SK-N-SH (cell line): ENCODE results near the gene NPFF. TPM values are rescaled to one million over a fixed set of nuclear protein-coding genes. Genes with fewer than 3 reads are reported as not detected.
A peak's percentile ranks its signal among the peaks of the same experiment; 100 is the strongest.

Experiments
- CTCF ChIA-PET: fragments of 300-600, 350-600 bp; formaldehyde crosslinking; extraction: SDS; loops from one replicate; lab custom pipeline; 2021; lab: Yijun Ruan, JAX
- POLR2A ChIA-PET: fragments of 350-600 bp; sonication (Branson Sonifier 250); formaldehyde crosslinking; extraction: SDS; loops from one replicate; lab custom pipeline; 2020; ENCODE audit warnings: antibody characterized with exemption, inconsistent platforms; lab: Yijun Ruan, JAX
- DNase-seq: peaks from one replicate; pipeline ENCODE4 v3.0.0; 2012
- H2AFZ ChIP-seq: fragments of 200-600 bp; sonication (generic); 2 replicates; pipeline ENCODE4 v1.8.1; 2016; ENCODE audit warnings: antibody characterized with exemption, mild to moderate bottlenecking, low read depth
- H3F3A ChIP-seq: fragments of 200-600 bp; sonication (generic); replicated peaks from 2 replicates; pipeline ENCODE3; 2016; ENCODE audit warnings: antibody characterized with exemption, mild to moderate bottlenecking; ENCODE audit not compliant: insufficient read depth
- H3K27ac ChIP-seq, 2 experiments: fragments of 200-500 bp in 1 of 2; fragments of 200-600 bp in 1 of 2; sonication (Bioruptor generic) in 1 of 2; sonication (generic), shearing (Covaris generic) in 1 of 2; 2 replicates each; pipeline versions ENCODE4 v1.5.1 to v1.6.1; 2014 to 2016; ENCODE audit warnings: low read depth in 2 of 2, inconsistent platforms in 1 of 2, low read length in 1 of 2, mild to moderate bottlenecking in 1 of 2, mixed read lengths in 1 of 2
- H3K27me3 ChIP-seq: fragments of 200-600 bp; sonication (generic), shearing (Covaris generic); 2 replicates; pipeline ENCODE4 v1.6.1; 2016; ENCODE audit warnings: mixed run types; ENCODE audit not compliant: insufficient read depth
- H3K36me3 ChIP-seq, 2 experiments: fragments of 200-500 bp in 1 of 2; fragments of 200-600 bp in 1 of 2; sonication (Bioruptor generic) in 1 of 2; sonication (generic) in 1 of 2; replicated peaks in 1 of 2; 2 replicates each; pipeline versions ENCODE3 to v1.5.1; 2014 to 2016; ENCODE audit warnings: low read length in 1 of 2, mild to moderate bottlenecking in 1 of 2; ENCODE audit not compliant: insufficient read depth in 2 of 2, control insufficient read depth in 1 of 2
- H3K4me1 ChIP-seq, 2 experiments: fragments of 200-500 bp in 1 of 2; fragments of 200-600 bp in 1 of 2; sonication (Bioruptor generic) in 1 of 2; sonication (generic), shearing (Covaris generic) in 1 of 2; 2 replicates each; pipeline versions ENCODE4 v1.5.1 to v1.6.1; 2014 to 2016; ENCODE audit warnings: low read depth in 1 of 2, low read length in 1 of 2, mixed run types in 1 of 2; ENCODE audit not compliant: insufficient read depth in 2 of 2, control insufficient read depth in 1 of 2
- H3K4me2 ChIP-seq: fragments of 200-600 bp; sonication (generic), shearing (Covaris generic); 2 replicates; pipeline ENCODE4 v1.6.1; 2017; ENCODE audit warnings: mixed run types
- H3K4me3 ChIP-seq, 2 experiments: fragments of 200-500 bp in 1 of 2; fragments of 200-600 bp in 1 of 2; sonication (Bioruptor generic) in 1 of 2; sonication (generic), shearing (Covaris generic) in 1 of 2; 2 replicates each; pipeline versions ENCODE4 v1.5.1 to v1.8.1; 2014 to 2016; ENCODE audit warnings: low read depth in 2 of 2, inconsistent platforms in 1 of 2, low read length in 1 of 2, mild to moderate bottlenecking in 1 of 2, mixed read lengths in 1 of 2, moderate library complexity in 1 of 2
- H3K79me2 ChIP-seq: fragments of 200-600 bp; sonication (generic); 2 replicates; pipeline ENCODE4 v1.8.1; 2017; ENCODE audit warnings: mild to moderate bottlenecking; ENCODE audit not compliant: insufficient read depth
- H3K9ac ChIP-seq: fragments of 200-600 bp; sonication (generic); 2 replicates; pipeline ENCODE4 v1.6.1; 2017; ENCODE audit warnings: mixed run types
- H3K9me2 ChIP-seq: fragments of 200-600 bp; sonication (generic); 2 replicates; pipeline ENCODE4 v1.6.1; 2017; ENCODE audit warnings: mixed run types
- H3K9me3 ChIP-seq: fragments of 200-600 bp; sonication (generic); 2 replicates; pipeline ENCODE4 v1.6.1; 2017; ENCODE audit warnings: mixed run types, mild to moderate bottlenecking, moderate library complexity
- H4K20me1 ChIP-seq: fragments of 200-600 bp; sonication (generic); 2 replicates; pipeline ENCODE4 v1.6.1; 2017; ENCODE audit warnings: mild to moderate bottlenecking, mixed run types; ENCODE audit not compliant: insufficient read depth
- CHD2 ChIP-seq: fragments of 150-350 bp; IDR thresholded peaks from 2 replicates; pipeline ENCODE4 v1.6.1; 2018; ENCODE audit warnings: low read length; ENCODE audit not compliant: partially characterized antibody
- EP300 ChIP-seq, 2 experiments: IDR thresholded peaks; 2 replicates each; pipeline versions ENCODE4 v1.4.0 to v1.6.1; 2012; ENCODE audit warnings: borderline replicate concordance in 1 of 2, low read depth in 1 of 2, low read length in 1 of 2
- FOSL2 ChIP-seq: IDR thresholded peaks from 2 replicates; pipeline ENCODE4 v1.4.0; 2012; ENCODE audit warnings: low read depth, mild to moderate bottlenecking, moderate library complexity, borderline replicate concordance
- FOXJ3 ChIP-seq: sonication (generic); formaldehyde crosslinking; IDR thresholded peaks from 2 replicates; pipeline ENCODE4 v1.5.1; 2020; ENCODE audit warnings: mild to moderate bottlenecking, missing genetic modification reagents
- FOXM1 ChIP-seq: IDR thresholded peaks from 2 replicates; pipeline ENCODE4 v1.4.0; 2012; ENCODE audit warnings: low read depth, mild to moderate bottlenecking
- GABPA ChIP-seq: IDR thresholded peaks from 2 replicates; pipeline ENCODE4 v1.4.0; 2012; ENCODE audit warnings: low read depth, mild to moderate bottlenecking
- MXI1 ChIP-seq: IDR thresholded peaks from 2 replicates; pipeline ENCODE4 v1.6.1; 2012; ENCODE audit warnings: mild to moderate bottlenecking, low read depth, low read length, improper control_type of control experiment
- PBX3 ChIP-seq: IDR thresholded peaks from 2 replicates; pipeline ENCODE4; 2012
- POLR2AphosphoS5 ChIP-seq: IDR thresholded peaks from 2 replicates; pipeline ENCODE4 v1.6.1; 2012; ENCODE audit warnings: low read depth, low read length
- RAD21 ChIP-seq: IDR thresholded peaks from 2 replicates; pipeline ENCODE4 v1.6.1; 2012; ENCODE audit warnings: mild to moderate bottlenecking, low read length
- RFX5 ChIP-seq: IDR thresholded peaks from 2 replicates; pipeline ENCODE4 v1.6.1; 2012; ENCODE audit warnings: mild to moderate bottlenecking, improper control_type of control experiment, low read length
- SIN3A ChIP-seq: IDR thresholded peaks from 2 replicates; pipeline ENCODE4 v1.6.1; 2012; ENCODE audit warnings: low read depth, mild to moderate bottlenecking, low read length, moderate library complexity, borderline replicate concordance
- SMC3 ChIP-seq: IDR thresholded peaks from 2 replicates; pipeline ENCODE4 v1.6.1; 2012; ENCODE audit warnings: low read depth, low read length, improper control_type of control experiment
- TAF1 ChIP-seq: IDR thresholded peaks from 2 replicates; pipeline ENCODE4 v1.6.1; 2012; ENCODE audit warnings: low read depth, mild to moderate bottlenecking, low read length, moderate library complexity, borderline replicate concordance
- TCF12 ChIP-seq: IDR thresholded peaks from 2 replicates; pipeline ENCODE4 v1.4.0; 2012
- YY1 ChIP-seq: IDR thresholded peaks from 2 replicates; pipeline ENCODE4 v1.4.0; 2012; ENCODE audit warnings: low read depth, mild to moderate bottlenecking
- WGBS: methylation state at CpG from one replicate; pipeline ENCODE4 v1.1.6; 2017; ENCODE audit warnings: low lambda C conversion rate; 5-methylcytosine and 5-hydroxymethylcytosine counted together
- polyA plus RNA-seq, 3 experiments: library from polyadenylated mRNA; depleted of rRNA; stranded (reverse); fragments of >200 nt; gene quantifications; 2 replicates each; pipeline ENCODE4 v1.2.3, GENCODE V29; 2012
- TF ChIP-seq, protein P1 (sequence below): fragments of 200-600 bp; sonication (generic); IDR thresholded peaks from 2 replicates; pipeline ENCODE4 v1.6.1; 2017; ENCODE audit warnings: antibody characterized with exemption, mild to moderate bottlenecking, moderate library complexity
- TF ChIP-seq, protein P2 (sequence below): fragments of 150-350 bp; IDR thresholded peaks from 2 replicates; pipeline ENCODE4 v1.6.1; 2017; ENCODE audit warnings: antibody characterized with exemption, low read length, low read depth, borderline replicate concordance

The NPFF gene
- polyA plus RNA-seq, 1 of the 3 experiments (the other 2 are of a cell fraction), result 0.13 TPM

DNA sequence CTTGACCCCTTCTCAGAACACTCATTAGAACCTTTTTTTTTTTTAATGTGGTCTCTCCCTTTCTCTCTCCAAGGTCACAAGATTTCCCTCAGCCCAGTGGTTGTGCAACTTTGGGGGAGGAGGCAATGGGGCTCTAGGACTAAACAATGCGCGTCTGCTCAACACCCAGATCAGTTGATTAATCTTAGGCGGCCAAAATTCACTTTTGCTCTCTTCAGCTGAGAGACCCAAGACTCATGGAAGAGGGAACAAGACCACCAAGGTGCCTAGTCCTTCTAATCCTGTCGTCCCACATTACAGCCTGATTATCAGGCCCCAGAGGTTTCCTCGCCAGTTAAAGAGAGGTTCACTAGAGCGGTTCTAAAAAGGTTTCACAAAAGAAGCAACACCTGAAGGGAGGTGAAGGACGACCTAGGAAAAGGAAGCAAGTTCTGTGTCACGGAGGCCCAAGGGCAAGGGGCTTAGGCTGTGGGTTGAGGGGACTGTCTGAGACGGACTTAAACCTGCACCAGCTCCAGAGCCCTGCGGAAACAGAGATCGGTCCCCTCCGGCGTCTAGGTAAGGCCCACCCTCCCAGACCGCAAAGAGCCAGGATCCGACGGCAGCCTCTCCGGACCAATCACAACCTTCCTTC lies 7.0 kb downstream of the NPFF start:
- Histone ChIP-seq H3K4me3 (peak overlapping the region; percentile 52 to 72), H3K4me1 (peaks cover 30 to 39% of the 10 kb centered on the region in 2 experiments), H3K79me2 (peaks cover 54% of the 10 kb centered on the region), H3K9ac (peak overlapping the region; percentile 72), H3K9me3 (no peaks in the 10 kb centered on the region), H3K4me2 (peak overlapping the region; percentile 88), H3F3A (peaks cover 16% of the 10 kb centered on the region), H3K27ac (peak overlapping the region; percentile 88 to 94), H4K20me1 (no peaks in the 10 kb centered on the region), H2AFZ (peak overlapping the region; percentile 69), H3K36me3 (peaks cover 9 to 24% of the 10 kb centered on the region in 2 experiments), H3K27me3 (no peaks in the 10 kb centered on the region), H3K9me2 (no peaks in the 10 kb centered on the region)
- peak; percentile 80 for TF ChIP-seq POLR2AphosphoS5
- TF ChIP-seq, protein P1, sequence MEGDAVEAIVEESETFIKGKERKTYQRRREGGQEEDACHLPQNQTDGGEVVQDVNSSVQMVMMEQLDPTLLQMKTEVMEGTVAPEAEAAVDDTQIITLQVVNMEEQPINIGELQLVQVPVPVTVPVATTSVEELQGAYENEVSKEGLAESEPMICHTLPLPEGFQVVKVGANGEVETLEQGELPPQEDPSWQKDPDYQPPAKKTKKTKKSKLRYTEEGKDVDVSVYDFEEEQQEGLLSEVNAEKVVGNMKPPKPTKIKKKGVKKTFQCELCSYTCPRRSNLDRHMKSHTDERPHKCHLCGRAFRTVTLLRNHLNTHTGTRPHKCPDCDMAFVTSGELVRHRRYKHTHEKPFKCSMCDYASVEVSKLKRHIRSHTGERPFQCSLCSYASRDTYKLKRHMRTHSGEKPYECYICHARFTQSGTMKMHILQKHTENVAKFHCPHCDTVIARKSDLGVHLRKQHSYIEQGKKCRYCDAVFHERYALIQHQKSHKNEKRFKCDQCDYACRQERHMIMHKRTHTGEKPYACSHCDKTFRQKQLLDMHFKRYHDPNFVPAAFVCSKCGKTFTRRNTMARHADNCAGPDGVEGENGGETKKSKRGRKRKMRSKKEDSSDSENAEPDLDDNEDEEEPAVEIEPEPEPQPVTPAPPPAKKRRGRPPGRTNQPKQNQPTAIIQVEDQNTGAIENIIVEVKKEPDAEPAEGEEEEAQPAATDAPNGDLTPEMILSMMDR, result no peak
- WGBS, result 2% methylated on average over 13 of the region's 17 CpGs
- DNase-seq, result peak; percentile 91
- POLR2A ChIA-PET, result interaction anchor here (0.6 to 2.8 kb wide), 19 partner anchors 8 to 232 kb away, joined by 3 to 18 read pairs (median 9); partner anchors contain the start of genes AAAS, ATP5MC2, ESPL1 and PRR13
- CTCF ChIA-PET, result interaction anchor here (0.6 to 8.2 kb wide), 10 partner anchors 9 to 177 kb away, joined by 3 to 46 read pairs (median 4); partner anchors contain the start of genes AAAS and NPFF

- Histone ChIP-seq H3K27me3 (no peaks in the 10 kb centered on the region), H2AFZ (peak within 1 kb of the TSS; percentile 69), H4K20me1 (no peaks in the 10 kb centered on the region), H3F3A (peaks cover 15% of the 10 kb centered on the region), H3K9me3 (no peaks in the 10 kb centered on the region), H3K9ac (peak within 1 kb of the TSS; percentile 72), H3K4me3 (peak within 1 kb of the TSS; percentile 52 to 72), H3K36me3 (peaks cover 9 to 17% of the 10 kb centered on the region in 2 experiments), H3K4me2 (peak within 1 kb of the TSS; percentile 88), H3K27ac (peak within 1 kb of the TSS; percentile 88 to 94), H3K9me2 (no peaks in the 10 kb centered on the region), H3K4me1 (peaks cover 30 to 41% of the 10 kb centered on the region in 2 experiments), H3K79me2 (peaks cover 54% of the 10 kb centered on the region)
- WGBS, result under 1% methylated on average over 34 of the region's 51 CpGs
- peak; percentile 79 for DNase-seq
- ChIA-PET POLR2A (interaction anchor here (0.6 to 2.8 kb wide), 7 partner anchors 18 to 179 kb away, joined by 3 to 18 read pairs (median 9); partner anchors contain the start of genes AAAS, ATP5MC2 and SP1), CTCF (interaction anchor here (0.9 to 8.2 kb wide), 10 partner anchors 9 to 287 kb away, joined by 3 to 46 read pairs (median 6); partner anchors contain the start of genes AAAS and NPFF)
- TF ChIP-seq CHD2 (no peak), PBX3 (peak; percentile 59), EP300 (IDR thresholded peaks at IDR 0.05; ENCODE audit: borderline replicate concordance in 1 of 2, low read depth in 1 of 2, low read length in 1 of 2) (no peak), TAF1 (no peak; the same call in none of the 2 replicates), POLR2AphosphoS5 (peak; percentile 25; the same call in 1 of the 2 replicates), FOXJ3 (no peak), FOSL2 (no peak), FOXM1 (no peak), SIN3A (peak; percentile 67; the same call in 1 of the 2 replicates), SMC3 (0 out of 2 replicates have a peak, but pooled peaks have one; percentile 5), TCF12 (no peak), RFX5 (no peak), YY1 (no peak; the same call in 1 of the 2 replicates), MXI1 (peak; percentile 55; the same call in 1 of the 2 replicates), RAD21 (no peak), GABPA (no peak; the same call in none of the 2 replicates)
- TF ChIP-seq, protein P2, sequence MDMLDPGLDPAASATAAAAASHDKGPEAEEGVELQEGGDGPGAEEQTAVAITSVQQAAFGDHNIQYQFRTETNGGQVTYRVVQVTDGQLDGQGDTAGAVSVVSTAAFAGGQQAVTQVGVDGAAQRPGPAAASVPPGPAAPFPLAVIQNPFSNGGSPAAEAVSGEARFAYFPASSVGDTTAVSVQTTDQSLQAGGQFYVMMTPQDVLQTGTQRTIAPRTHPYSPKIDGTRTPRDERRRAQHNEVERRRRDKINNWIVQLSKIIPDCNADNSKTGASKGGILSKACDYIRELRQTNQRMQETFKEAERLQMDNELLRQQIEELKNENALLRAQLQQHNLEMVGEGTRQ, result no peak
These were observed 7.8 kb downstream of the NPFF start, which contains the start of gene MAP3K12 for GRCh38 chr12:53499266-53500141. Gene MAP3K12 (minus strand): TSS chr12:53499458. CDS start chr12:53487391, 12,067 bp downstream.
